Caco-2 (cell line): ENCODE results near the gene PTOV1. TPM values are rescaled to one million over a fixed set of nuclear protein-coding genes. Genes with fewer than 3 reads are reported as not detected.
"Not testable (repeated sequence)": the region's sequence is repeated elsewhere in the genome, so short reads cannot be mapped to it uniquely, and the experiment has no call there.

ENCODE experiments used
- BruUV-seq: library from RNA; stranded (reverse); fragments of 400-500 nt; replicated peaks from 2 replicates; lab custom pipeline; 2021; lab: Mats Ljungman, UMichigan
- CTCF ChIA-PET: fragments of 300-600 bp; sonication (Branson Sonifier 250); formaldehyde crosslinking; loops from one replicate; lab custom pipeline; 2022; ENCODE audit warnings: antibody characterized with exemption; lab: Charles Lee
- POLR2A ChIA-PET: fragments of 300-600 bp; sonication (Branson Sonifier 250); formaldehyde crosslinking; loops from one replicate; lab custom pipeline; 2022; ENCODE audit warnings: antibody characterized with exemption; lab: Charles Lee
- DNase-seq, 2 experiments: peaks; one replicate each; pipeline versions ENCODE4 v3.0.0 to v3.0.0-alpha.2; 2020 to 2022
- H3K27me3 ChIP-seq: replicated peaks from 2 replicates; pipeline ENCODE4 v1.6.0; 2011; ENCODE audit warnings: low read length; ENCODE audit not compliant: control insufficient read depth, insufficient read depth
- H3K36me3 ChIP-seq: 2 replicates; pipeline ENCODE4 v1.5.1; 2011; ENCODE audit warnings: low read length; ENCODE audit not compliant: control insufficient read depth, insufficient read depth
- H3K4me1 ChIP-seq: fragments of 250-450 bp; sonication (Bioruptor Pico); 2 replicates; pipeline ENCODE4 v1.5.1; 2020; ENCODE audit warnings: mild to moderate bottlenecking
- H3K4me3 ChIP-seq: 2 replicates; pipeline ENCODE4 v1.5.1; 2011; ENCODE audit warnings: low read depth, mild to moderate bottlenecking, control low read depth, low read length
- H3K9me3 ChIP-seq: fragments of 250-450 bp; sonication (Bioruptor Pico); 2 replicates; pipeline ENCODE4 v1.5.1; 2020; ENCODE audit warnings: mild to moderate bottlenecking, moderate library complexity
- H3K27ac Mint-ChIP-seq: one replicate; pipeline ENCODE4 v1.8.0; 2022; ENCODE audit warnings: mixed read lengths; ENCODE audit not compliant: unreplicated experiment
- H3K27me3 Mint-ChIP-seq: one replicate; pipeline ENCODE4 v1.8.0; 2022; ENCODE audit warnings: mixed read lengths; ENCODE audit not compliant: insufficient read depth, unreplicated experiment
- H3K36me3 Mint-ChIP-seq: one replicate; pipeline ENCODE4 v1.8.0; 2022; ENCODE audit warnings: mild to moderate bottlenecking, mixed read lengths; ENCODE audit not compliant: insufficient read depth, unreplicated experiment
- H3K4me1 Mint-ChIP-seq: one replicate; pipeline ENCODE4 v1.8.0; 2022; ENCODE audit warnings: low read depth, mixed read lengths; ENCODE audit not compliant: unreplicated experiment
- H3K4me3 Mint-ChIP-seq: one replicate; pipeline ENCODE4 v1.8.0; 2022; ENCODE audit warnings: mild to moderate bottlenecking, moderate library complexity, mixed read lengths; ENCODE audit not compliant: unreplicated experiment
- H3K9me3 Mint-ChIP-seq: one replicate; pipeline ENCODE4 v1.8.0; 2022; ENCODE audit warnings: mixed read lengths; ENCODE audit not compliant: unreplicated experiment
- CTCF ChIP-seq, 2 experiments: fragments of 200-600 bp in 1 of 2; IDR thresholded peaks; 1 replicate in 1 of 2; 2 replicates in 1 of 2; pipeline versions ENCODE4 v1.5.1 to v1.8.0; 2011 to 2022; ENCODE audit warnings: antibody characterized with exemption in 1 of 2, control low read depth in 1 of 2, inconsistent platforms in 1 of 2, low read depth in 1 of 2, low read length in 1 of 2, mild to moderate bottlenecking in 1 of 2, moderate library complexity in 1 of 2; ENCODE audit not compliant: insufficient read depth in 1 of 2, severe bottlenecking in 1 of 2, unreplicated experiment in 1 of 2
- intact Hi-C: fragments of 100-400 bp; cut with micrococcal nuclease; formaldehyde crosslinking; loops from one replicate; pipeline ENCODE4 v1.10.0; 2022; ENCODE audit not compliant: unreplicated experiment
- total RNA-seq: library from RNA; stranded (reverse); gene quantifications from 2 replicates; pipeline ENCODE4 v1.2.3, GENCODE V29; 2022

PTOV1 gene
- total RNA-seq, 1 experiment from 2014 or later, result 209 TPM

- H3K9me3 ChIP-seq, result no peaks in the 10 kb centered on the region
- H3K9me3 Mint-ChIP-seq, result no peaks in the 10 kb centered on the region
- BruUV-seq, result no TSS peak
- intact Hi-C loops, result loop anchor here (5.0 kb wide), 1 partner anchor 34 kb away; the partner anchor contains the start of gene PTOV1
- peak within 1 kb of the TSS; percentile 96 for H3K27ac Mint-ChIP-seq
- DNase-seq, result peak; percentile 87 to 93
- no peaks in the 10 kb centered on the region for H3K27me3 ChIP-seq
- ChIA-PET CTCF (interaction anchor here (0.8 to 1.1 kb wide), 2 partner anchors 72 to 86 kb away, joined by 3 read pairs; no protein-coding TSS in a partner anchor), POLR2A (interaction anchor here (0.6 to 0.9 kb wide), 5 partner anchors 17 to 485 kb away, joined by 3 to 10 read pairs (median 4); partner anchors contain the start of genes AP2A1, PTOV1 and RRAS)
- peaks cover 39% of the 10 kb centered on the region for H3K36me3 Mint-ChIP-seq
- peaks cover 7% of the 10 kb centered on the region for H3K4me1 Mint-ChIP-seq
- H3K4me3 Mint-ChIP-seq, result peak within 1 kb of the TSS; percentile 85
- H3K4me3 ChIP-seq, result peak within 1 kb of the TSS; percentile 100
- H3K4me1 ChIP-seq, result no peaks in the 10 kb centered on the region; the same call in 1 of the 2 replicates
- peaks cover 4% of the 10 kb centered on the region for H3K36me3 ChIP-seq
- TF ChIP-seq CTCF (IDR thresholded peaks at IDR 0.05; ENCODE audit: insufficient read depth in 1 of 2, low read depth in 1 of 2, low read length in 1 of 2, severe bottlenecking in 1 of 2, unreplicated experiment in 1 of 2), result peak; percentile 2 to 48
- H3K27me3 Mint-ChIP-seq, result no peaks in the 10 kb centered on the region
Observed at GRCh38 chr19:49817964-49818648, 32.9 kb upstream of the PTOV1 start, which contains the start of gene MED25. Gene MED25 (plus strand): TSS chr19:49818289. CDS start chr19:49818342, 53 bp downstream.

GRCh38 chr19:49818649-49819370 lies 32.1 kb upstream of the PTOV1 start:
- H3K27ac Mint-ChIP-seq, result peak overlapping the region; percentile 96
- H3K4me1 Mint-ChIP-seq, result peaks cover 7% of the 10 kb centered on the region
- peak overlapping the region; percentile 85 for H3K4me3 Mint-ChIP-seq
- Histone ChIP-seq H3K27me3 (no peaks in the 10 kb centered on the region), H3K9me3 (no peaks in the 10 kb centered on the region), H3K4me1 (no peaks in the 10 kb centered on the region; the same call in 1 of the 2 replicates), H3K4me3 (peak overlapping the region; percentile 100), H3K36me3 (peaks cover 4% of the 10 kb centered on the region)
- POLR2A ChIA-PET, result interaction anchor here (0.7 to 0.9 kb wide), 2 partner anchors 16 to 52 kb away, joined by 4 to 10 read pairs; partner anchors contain the start of gene AP2A1
- no peaks in the 10 kb centered on the region for H3K27me3 Mint-ChIP-seq
- peak in 1 of 2 experiments; percentile 37 for DNase-seq
- H3K36me3 Mint-ChIP-seq, result peaks cover 41% of the 10 kb centered on the region
- CTCF ChIA-PET, result interaction anchor here (0.7 to 1.2 kb wide), 4 partner anchors 72 to 222 kb away, joined by 3 to 4 read pairs (median 4); no protein-coding TSS in a partner anchor
- BruUV-seq, result no TSS peak
- TF ChIP-seq CTCF (IDR thresholded peaks at IDR 0.05; ENCODE audit: insufficient read depth in 1 of 2, low read depth in 1 of 2, low read length in 1 of 2, severe bottlenecking in 1 of 2, unreplicated experiment in 1 of 2), result no peak
- intact Hi-C loops, result loop anchor here (5.0 kb wide), 1 partner anchor 33 kb away; the partner anchor contains the start of gene PTOV1
- H3K9me3 Mint-ChIP-seq, result no peaks in the 10 kb centered on the region

- peak overlapping the region; percentile 100 for H3K4me3 ChIP-seq
- Mint-ChIP-seq H3K27ac (peak overlapping the region; percentile 96), H3K4me3 (peak overlapping the region; percentile 85), H3K36me3 (peaks cover 46% of the 10 kb centered on the region)
- CTCF ChIA-PET, result interaction anchor here (0.7 to 1.2 kb wide), 2 partner anchors 120 to 222 kb away, joined by 4 read pairs; no protein-coding TSS in a partner anchor
- BruUV-seq, DNase-seq, H3K9me3 ChIP-seq, H3K27me3 Mint-ChIP-seq, H3K4me1 Mint-ChIP-seq, H3K27me3 ChIP-seq, POLR2A ChIA-PET, H3K4me1 ChIP-seq, H3K9me3 Mint-ChIP-seq, H3K36me3 ChIP-seq: not testable (repeated sequence)
- intact Hi-C loops, result loop anchor here (5.0 kb wide), 1 partner anchor 33 kb away; the partner anchor contains the start of gene PTOV1
Observed at GRCh38 chr19:49819452-49820115, 31.4 kb upstream of the PTOV1 start.
